Activated naive CD8-positive, alpha-beta T cell (primary cell): Measurements from ENCODE around the gene CCDC34.
"Not testable (repeated sequence)": the region's sequence is repeated elsewhere in the genome, so short reads cannot be mapped to it uniquely, and the experiment has no call there.

Experiments used
- H3K27ac Mint-ChIP-seq: one replicate; pipeline ENCODE4 v1.8.0; 2021; ENCODE audit warnings: mixed read lengths
- H3K27me3 Mint-ChIP-seq: one replicate; pipeline ENCODE4 v1.8.0; 2021; ENCODE audit warnings: mixed read lengths
- H3K36me3 Mint-ChIP-seq: one replicate; pipeline ENCODE4 v1.8.0; 2021; ENCODE audit warnings: mixed read lengths
- H3K4me1 Mint-ChIP-seq: one replicate; pipeline ENCODE4 v1.8.0; 2021; ENCODE audit warnings: low read depth, mixed read lengths
- H3K4me3 Mint-ChIP-seq: one replicate; pipeline ENCODE4 v1.8.0; 2021; ENCODE audit warnings: mild to moderate bottlenecking, mixed read lengths
- H3K9me3 Mint-ChIP-seq: one replicate; pipeline ENCODE4 v1.8.0; 2021; ENCODE audit warnings: low read depth, mixed read lengths

The CCDC34 gene

DNA sequence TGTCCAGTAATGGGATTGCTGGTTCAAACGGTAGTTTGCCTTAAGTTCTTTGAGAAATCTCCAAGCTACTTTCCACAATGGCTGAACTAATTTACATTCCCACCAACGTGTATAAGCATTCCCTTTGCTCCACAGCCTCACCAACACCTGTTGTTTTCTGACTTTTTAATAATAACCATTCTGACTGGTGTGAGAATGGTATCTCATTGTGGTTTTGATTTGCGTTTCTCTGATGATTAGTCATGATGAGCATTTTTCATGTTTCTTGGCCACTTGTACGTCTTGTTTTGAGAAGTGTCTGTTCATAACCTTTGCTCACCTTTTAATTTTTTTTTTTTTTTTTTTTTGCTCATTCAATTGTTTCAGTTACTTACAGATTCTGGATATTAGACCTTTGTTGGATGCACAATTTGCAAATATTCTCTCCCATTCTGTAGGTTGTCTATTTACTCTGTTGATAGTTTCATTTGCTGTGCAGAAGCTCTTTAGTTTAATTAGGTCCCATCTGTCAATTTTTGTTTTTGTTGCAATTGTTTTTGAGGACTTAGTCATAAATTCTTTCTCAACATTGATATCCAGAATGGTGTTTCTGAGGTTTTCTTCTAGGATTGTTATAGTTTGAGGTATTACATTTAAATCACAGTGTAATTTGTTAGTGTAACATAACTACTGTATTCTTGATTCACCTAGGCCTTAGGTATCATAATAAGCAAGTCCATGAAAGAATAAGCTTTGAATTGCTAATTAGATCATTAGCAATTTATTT is 33.0 kb downstream of the CCDC34 start:
- Mint-ChIP-seq H3K36me3 (peaks cover 2% of the 10 kb centered on the region), H3K9me3 (peaks cover 3% of the 10 kb centered on the region), H3K4me3 (no peak overlapping the region), H3K27ac (no peak overlapping the region), H3K4me1 (no peaks in the 10 kb centered on the region), H3K27me3 (no peaks in the 10 kb centered on the region)

DNA sequence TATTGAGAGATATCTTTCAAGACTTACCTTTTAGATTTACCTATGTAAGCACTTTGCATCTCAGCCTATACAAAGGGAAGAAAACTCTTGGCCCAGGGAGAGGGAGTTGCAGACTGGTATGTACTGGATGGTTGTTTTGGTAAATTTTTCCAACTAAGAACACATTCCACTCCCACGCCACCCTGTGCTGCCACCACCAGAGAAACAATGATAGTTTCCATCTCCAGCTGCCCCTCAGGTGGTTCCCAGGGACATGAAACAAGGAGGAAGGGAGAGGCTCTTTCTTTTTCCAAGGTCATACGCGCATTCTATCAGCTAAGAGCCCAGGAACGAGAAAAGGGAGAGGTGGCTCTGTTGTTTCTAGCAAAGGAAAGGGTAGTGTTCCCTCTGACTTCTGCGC is 34.4 kb downstream of the CCDC34 start:
- Mint-ChIP-seq H3K27me3 (no peaks in the 10 kb centered on the region), H3K4me3 (no peak overlapping the region), H3K9me3 (peaks cover 3% of the 10 kb centered on the region), H3K4me1 (no peaks in the 10 kb centered on the region), H3K36me3 (peaks cover 2% of the 10 kb centered on the region), H3K27ac (no peak overlapping the region)

DNA sequence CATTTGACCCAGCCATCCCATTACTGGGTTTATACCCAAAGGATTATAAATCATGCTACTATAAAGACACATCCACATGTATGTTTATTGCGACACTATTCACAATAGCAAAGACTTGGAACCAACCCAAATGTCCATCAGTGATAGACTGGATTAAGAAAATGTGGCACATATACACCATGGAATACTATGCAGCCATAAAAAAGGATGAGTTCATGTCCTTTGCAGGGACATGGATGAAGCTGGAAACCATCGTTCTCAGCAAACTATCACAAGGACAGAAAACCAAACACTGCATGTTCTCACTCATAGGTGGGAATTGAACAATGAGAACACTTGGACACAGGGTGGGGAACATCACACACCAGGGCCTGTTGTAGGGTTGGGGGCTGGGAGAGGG is 36.0 kb downstream of the CCDC34 start:
- H3K4me3 Mint-ChIP-seq, H3K4me1 Mint-ChIP-seq, H3K27me3 Mint-ChIP-seq, H3K36me3 Mint-ChIP-seq, H3K27ac Mint-ChIP-seq, H3K9me3 Mint-ChIP-seq: not testable (repeated sequence)

DNA sequence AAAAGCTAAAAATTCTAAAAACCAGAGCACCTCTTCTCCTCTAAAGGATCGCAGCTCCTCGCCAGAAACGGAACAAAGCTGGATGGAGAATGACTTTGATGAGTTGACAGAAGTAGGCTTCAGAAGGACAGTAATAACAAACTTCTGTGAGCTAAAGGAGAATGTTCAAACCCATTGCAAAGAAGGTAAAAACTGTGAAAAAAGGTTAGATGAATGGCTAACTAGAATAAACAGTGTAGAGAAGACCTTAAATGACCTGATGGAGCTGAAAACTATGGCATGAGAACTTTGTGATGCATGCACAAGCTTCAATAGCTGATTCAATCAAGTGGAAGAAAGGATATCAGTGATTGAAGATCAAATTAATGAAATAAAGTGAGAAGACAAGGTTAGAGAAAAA is 40.8 kb downstream of the CCDC34 start:
- H3K36me3 Mint-ChIP-seq, H3K4me1 Mint-ChIP-seq, H3K27me3 Mint-ChIP-seq, H3K27ac Mint-ChIP-seq, H3K9me3 Mint-ChIP-seq, H3K4me3 Mint-ChIP-seq: not testable (repeated sequence)

DNA sequence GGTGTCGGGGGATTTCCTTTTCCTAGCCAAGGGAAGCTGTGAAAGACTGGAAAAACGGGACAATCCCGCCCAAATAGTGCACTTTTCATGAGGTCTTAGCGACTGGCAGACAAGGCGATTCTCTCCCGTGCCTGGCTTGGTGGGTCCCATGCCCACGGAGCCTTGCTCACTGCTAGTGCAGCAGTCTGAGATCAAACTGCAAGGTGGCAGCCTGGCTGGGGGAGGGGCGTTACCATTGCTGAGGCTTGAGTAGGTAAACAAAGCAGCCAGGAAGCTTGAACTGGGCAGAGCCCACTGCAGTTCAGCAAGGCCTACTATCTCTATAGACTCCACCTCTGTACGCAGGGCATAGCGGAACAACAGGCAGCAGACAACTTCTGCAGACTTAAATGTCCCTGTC is 41.7 kb downstream of the CCDC34 start:
- not testable (repeated sequence) for H3K27ac Mint-ChIP-seq, H3K4me1 Mint-ChIP-seq, H3K9me3 Mint-ChIP-seq, H3K36me3 Mint-ChIP-seq, H3K4me3 Mint-ChIP-seq, H3K27me3 Mint-ChIP-seq

DNA sequence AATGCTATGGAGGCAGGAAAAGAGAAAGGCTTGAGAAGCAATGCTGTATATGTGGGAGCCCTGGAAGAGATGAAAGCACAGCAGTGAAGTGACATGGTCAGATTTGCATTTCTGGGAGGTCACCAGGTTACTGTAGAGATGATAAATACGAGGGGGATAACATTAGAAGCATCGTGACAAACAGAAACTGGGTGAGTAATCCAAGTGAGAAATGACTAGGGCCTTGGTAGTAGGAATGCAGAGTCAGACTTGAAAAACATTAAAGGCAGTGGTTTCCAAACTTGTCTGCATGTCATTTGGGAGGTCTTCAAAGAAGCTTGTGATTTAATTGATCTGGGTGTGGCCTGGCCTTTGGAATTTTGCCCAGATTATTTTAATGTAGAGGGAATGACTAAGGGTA is 43.9 kb downstream of the CCDC34 start:
- no peaks in the 10 kb centered on the region for H3K4me1 Mint-ChIP-seq
- H3K27me3 Mint-ChIP-seq = peaks cover 4% of the 10 kb centered on the region
- H3K9me3 Mint-ChIP-seq = no peaks in the 10 kb centered on the region

DNA sequence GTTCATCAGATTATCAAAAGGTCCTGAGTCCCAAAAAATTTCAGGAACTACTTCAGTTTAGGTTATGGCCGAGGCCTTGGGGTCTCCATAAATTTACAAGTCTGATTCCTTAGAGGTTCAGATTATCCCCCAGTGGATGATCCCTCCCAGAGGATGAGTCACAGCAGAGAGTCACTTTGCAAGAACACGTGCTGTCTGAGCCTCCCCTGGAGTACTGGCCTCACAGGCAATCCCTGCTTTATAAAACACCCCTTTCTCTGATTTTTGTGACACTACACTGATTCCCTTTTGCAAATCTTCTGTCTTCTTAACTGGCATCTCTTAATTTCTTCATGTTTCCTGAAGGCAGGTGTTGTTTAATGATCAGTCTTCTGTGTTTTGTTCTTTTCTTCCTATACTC is 45.3 kb downstream of the CCDC34 start:
- Mint-ChIP-seq H3K4me3 (no peak overlapping the region), H3K4me1 (no peaks in the 10 kb centered on the region), H3K27me3 (peaks cover 5% of the 10 kb centered on the region), H3K9me3 (no peaks in the 10 kb centered on the region), H3K27ac (no peak overlapping the region), H3K36me3 (no peaks in the 10 kb centered on the region)

More for the DNA sequence above, 43.9 kb downstream of the CCDC34 start:
- Mint-ChIP-seq H3K27ac (no peak overlapping the region), H3K4me3 (no peak overlapping the region), H3K36me3 (no peaks in the 10 kb centered on the region)

DNA sequence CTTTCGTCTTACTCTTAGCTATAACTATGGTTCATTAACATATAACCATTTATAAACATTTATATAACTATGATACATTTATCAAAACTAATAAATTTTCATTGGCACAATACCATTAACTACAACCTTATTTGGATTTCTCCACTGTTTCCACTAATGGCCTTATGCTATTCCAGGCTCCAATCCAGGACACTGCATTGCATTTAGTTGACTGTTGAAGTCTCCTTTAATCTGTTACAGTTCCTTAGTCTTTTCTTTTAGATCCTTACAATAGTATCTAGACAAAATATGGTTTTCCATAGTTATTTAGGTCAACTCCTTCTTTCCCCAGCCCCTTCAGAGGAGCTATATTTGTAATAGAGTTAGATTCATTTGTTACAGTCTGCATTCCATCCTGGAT is 47.2 kb downstream of the CCDC34 start:
- H3K4me1 Mint-ChIP-seq = no peaks in the 10 kb centered on the region
- H3K4me3 Mint-ChIP-seq = no peak overlapping the region
- peaks cover 6% of the 10 kb centered on the region for H3K27me3 Mint-ChIP-seq
- no peak overlapping the region for H3K27ac Mint-ChIP-seq
- H3K9me3 Mint-ChIP-seq = no peaks in the 10 kb centered on the region
- H3K36me3 Mint-ChIP-seq = no peaks in the 10 kb centered on the region

DNA sequence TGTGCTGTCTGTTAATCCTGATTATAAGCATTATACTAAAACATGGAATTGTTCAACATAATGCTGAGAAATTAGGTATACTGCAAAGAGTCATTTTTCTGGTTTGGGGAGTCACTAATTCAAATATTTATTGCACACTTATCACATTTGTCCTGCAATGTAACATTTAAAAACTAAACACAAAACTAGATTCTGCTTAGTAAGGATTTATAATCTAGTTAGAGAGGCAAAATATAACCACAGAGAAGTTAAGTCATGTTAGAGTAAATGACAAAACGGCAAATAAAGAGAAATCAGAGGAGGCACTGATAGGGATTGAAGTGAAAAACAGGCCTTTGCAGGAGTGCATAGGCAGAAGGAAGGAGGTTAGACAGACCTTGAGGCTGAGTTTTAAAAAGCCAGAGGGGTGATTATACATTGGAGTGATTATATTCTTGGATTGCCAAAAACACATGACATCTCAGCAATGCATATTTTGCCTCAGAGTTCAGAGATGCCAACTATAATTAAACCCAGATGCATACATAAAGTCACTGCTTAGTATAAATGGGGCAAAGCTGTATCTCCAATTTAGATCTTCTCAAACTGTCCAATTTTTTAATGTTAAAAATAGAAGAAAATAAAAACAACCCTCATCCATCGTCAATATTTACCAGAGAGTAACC is 49.7 kb downstream of the CCDC34 start:
- no peak overlapping the region for H3K27ac Mint-ChIP-seq
- H3K4me3 Mint-ChIP-seq = no peak overlapping the region
- H3K9me3 Mint-ChIP-seq = no peaks in the 10 kb centered on the region
- H3K36me3 Mint-ChIP-seq = no peaks in the 10 kb centered on the region
- peaks cover 6% of the 10 kb centered on the region for H3K27me3 Mint-ChIP-seq
- H3K4me1 Mint-ChIP-seq = no peaks in the 10 kb centered on the region

DNA sequence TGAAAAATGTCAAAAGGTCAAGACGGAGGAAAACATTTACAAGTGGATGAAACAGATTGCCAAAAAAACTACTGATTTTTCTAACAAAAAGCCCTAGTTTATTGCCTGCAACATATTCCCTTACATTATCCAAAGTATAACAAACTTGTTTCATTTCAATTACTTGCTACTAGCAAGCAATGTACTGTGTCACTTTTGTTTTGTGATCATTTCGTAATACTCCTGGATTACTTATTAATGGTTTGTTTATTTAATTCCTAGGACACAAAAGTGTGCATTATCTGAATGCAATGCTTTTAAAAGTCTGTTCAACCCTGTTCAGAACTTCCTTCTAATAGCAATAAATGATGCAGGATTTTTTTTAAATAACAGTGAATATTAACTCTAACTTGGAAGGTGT is 50.9 kb downstream of the CCDC34 start:
- no peaks in the 10 kb centered on the region for H3K4me1 Mint-ChIP-seq
- peaks cover 6% of the 10 kb centered on the region for H3K27me3 Mint-ChIP-seq
- no peaks in the 10 kb centered on the region for H3K9me3 Mint-ChIP-seq
- H3K27ac Mint-ChIP-seq = no peak overlapping the region
- H3K4me3 Mint-ChIP-seq = no peak overlapping the region
- no peaks in the 10 kb centered on the region for H3K36me3 Mint-ChIP-seq

DNA sequence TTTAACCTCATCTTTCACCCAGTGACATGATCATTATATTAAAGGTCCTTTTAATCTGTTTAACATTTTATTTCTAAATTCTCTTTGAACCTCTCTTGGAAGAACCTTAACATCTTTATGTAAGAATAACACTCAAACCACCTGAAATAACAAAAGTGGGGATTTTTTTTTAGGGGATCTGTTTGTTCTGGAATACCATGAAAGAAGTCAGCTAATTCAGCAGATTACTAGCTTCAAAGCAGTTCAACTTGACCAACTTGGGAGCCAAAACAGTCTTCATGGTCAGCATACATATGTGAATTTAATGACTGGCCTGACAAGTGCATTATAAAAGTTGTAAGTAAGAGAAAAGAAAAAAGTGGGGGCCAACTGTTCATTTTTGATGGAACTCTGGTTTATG is 52.3 kb downstream of the CCDC34 start:
- H3K27ac Mint-ChIP-seq = no peak overlapping the region
- no peaks in the 10 kb centered on the region for H3K36me3 Mint-ChIP-seq
- H3K27me3 Mint-ChIP-seq = peaks cover 6% of the 10 kb centered on the region
- H3K9me3 Mint-ChIP-seq = no peaks in the 10 kb centered on the region
- no peak overlapping the region for H3K4me3 Mint-ChIP-seq
- no peaks in the 10 kb centered on the region for H3K4me1 Mint-ChIP-seq

DNA sequence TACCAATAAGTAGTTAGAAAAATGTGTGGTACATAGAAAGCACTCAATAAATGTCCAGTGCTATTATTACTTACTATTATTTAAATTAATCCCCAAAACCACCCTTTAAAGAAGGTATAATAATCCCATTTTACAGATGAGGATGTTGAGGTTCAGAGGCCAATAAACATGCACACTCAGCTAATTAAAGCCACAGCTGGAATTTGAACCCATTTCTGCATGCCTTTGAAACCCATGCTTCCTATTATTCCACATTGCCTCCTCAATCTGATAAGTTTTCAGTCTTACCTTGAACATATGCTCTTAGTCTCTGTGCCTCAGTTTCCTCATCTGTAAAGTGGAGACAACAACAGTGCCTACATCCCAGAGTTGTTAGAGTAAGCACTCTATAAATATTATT is 52.8 kb downstream of the CCDC34 start:
- Mint-ChIP-seq H3K27ac (no peak overlapping the region), H3K9me3 (no peaks in the 10 kb centered on the region), H3K4me1 (no peaks in the 10 kb centered on the region), H3K36me3 (no peaks in the 10 kb centered on the region), H3K4me3 (no peak overlapping the region), H3K27me3 (peaks cover 6% of the 10 kb centered on the region)

DNA sequence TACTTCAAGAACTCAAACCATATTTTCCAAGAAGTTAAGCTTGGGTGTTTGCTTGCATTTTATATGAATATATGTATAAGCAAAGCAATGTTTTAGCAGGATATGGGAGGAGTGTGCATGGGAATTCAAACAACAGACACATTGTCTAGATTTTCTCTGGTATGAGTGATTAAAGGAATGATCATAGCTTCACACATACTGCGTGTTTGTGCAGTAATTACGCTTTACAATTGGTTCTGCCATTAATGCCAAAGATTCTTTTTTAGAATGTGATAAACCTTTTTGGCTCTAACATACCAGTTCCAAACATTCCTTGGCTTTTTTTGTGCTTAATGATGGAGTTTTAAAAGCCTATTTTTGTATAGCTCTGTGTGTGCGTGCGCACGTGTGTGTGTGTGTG is 54.0 kb downstream of the CCDC34 start:
- H3K4me3 Mint-ChIP-seq = no peak overlapping the region

DNA sequence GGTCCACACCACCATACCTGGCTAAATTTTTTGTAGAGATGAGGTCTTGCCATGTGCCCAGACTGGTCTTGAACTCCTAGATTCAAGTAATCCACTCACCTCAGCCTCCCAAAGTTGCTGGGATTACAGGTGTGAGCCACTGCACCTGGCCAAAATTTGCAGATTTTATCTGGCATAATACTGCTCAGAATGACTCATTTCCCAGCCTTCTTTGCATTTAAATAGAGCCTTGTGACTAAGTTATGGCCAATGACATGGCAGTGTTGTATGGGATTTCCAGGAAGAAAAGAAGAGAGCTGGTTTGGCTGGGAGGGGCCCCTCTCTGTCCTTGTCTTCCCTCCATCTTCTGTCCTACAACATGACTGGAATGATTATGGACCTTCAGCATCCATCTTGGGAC is 55.8 kb downstream of the CCDC34 start:
- Mint-ChIP-seq H3K36me3 (no peaks in the 10 kb centered on the region), H3K27ac (no peak overlapping the region), H3K9me3 (no peaks in the 10 kb centered on the region), H3K4me3 (no peak overlapping the region), H3K27me3 (no peaks in the 10 kb centered on the region), H3K4me1 (no peaks in the 10 kb centered on the region)

More for the DNA sequence above, 54.0 kb downstream of the CCDC34 start:
- Mint-ChIP-seq H3K27ac (no peak overlapping the region), H3K4me1 (no peaks in the 10 kb centered on the region), H3K36me3 (no peaks in the 10 kb centered on the region), H3K27me3 (peaks cover 2% of the 10 kb centered on the region), H3K9me3 (no peaks in the 10 kb centered on the region)

DNA sequence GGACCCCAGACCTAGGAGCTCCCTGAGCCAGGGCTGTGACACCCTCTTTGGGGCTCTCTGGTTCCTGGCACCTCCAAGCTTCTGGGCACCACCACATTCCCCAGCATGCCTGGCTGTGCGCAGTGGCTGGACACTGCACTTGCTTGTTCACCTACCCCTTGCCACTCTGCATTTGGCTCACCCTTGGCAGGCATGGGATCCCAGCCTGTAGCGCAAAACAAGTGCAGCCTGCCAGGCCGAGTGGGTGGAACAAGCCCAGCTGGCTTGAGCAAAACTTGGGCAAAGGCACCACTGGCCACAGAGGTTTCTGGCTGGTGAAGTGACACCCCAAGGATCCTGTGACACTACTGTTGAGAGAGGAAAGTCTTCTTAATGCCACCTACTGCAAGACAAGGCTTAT is 57.3 kb downstream of the CCDC34 start:
- Mint-ChIP-seq H3K4me1 (no peaks in the 10 kb centered on the region), H3K36me3 (no peaks in the 10 kb centered on the region), H3K9me3 (no peaks in the 10 kb centered on the region), H3K4me3 (no peak overlapping the region), H3K27ac (no peak overlapping the region), H3K27me3 (no peaks in the 10 kb centered on the region)

DNA sequence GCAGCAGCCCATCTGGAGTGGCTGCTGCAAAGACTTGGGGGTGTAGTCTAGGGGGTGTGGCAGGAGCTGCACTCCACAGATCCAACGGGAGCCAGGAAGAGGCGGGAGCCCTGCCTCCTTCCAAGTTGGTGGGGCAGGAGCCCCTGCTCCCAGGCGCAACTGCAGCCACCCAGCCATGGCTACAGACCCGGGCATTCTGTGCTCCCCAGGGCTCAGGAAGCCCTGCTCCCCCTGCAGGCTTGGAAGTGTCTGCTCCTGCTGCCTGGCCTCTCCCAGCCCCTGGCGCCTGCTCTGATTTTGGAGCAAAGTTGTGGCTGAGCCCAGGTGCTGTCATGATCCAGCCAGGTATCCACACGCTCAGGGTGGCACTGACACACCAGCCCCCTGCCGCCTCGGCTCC is 58.5 kb downstream of the CCDC34 start:
- no peaks in the 10 kb centered on the region for H3K36me3 Mint-ChIP-seq
- H3K27ac Mint-ChIP-seq = no peak overlapping the region
- H3K9me3 Mint-ChIP-seq = no peaks in the 10 kb centered on the region
- H3K4me3 Mint-ChIP-seq = no peak overlapping the region
- H3K27me3 Mint-ChIP-seq = no peaks in the 10 kb centered on the region
- H3K4me1 Mint-ChIP-seq = no peaks in the 10 kb centered on the region
